ENCODE results near the gene ADORA3. TPM values are rescaled to one million over a fixed set of nuclear protein-coding genes. Genes with fewer than 3 reads are reported as not detected.

ADORA3 gene
- total and polyA plus RNA-seq, 2 experiments from 2014 or later, result not detected

DNA sequence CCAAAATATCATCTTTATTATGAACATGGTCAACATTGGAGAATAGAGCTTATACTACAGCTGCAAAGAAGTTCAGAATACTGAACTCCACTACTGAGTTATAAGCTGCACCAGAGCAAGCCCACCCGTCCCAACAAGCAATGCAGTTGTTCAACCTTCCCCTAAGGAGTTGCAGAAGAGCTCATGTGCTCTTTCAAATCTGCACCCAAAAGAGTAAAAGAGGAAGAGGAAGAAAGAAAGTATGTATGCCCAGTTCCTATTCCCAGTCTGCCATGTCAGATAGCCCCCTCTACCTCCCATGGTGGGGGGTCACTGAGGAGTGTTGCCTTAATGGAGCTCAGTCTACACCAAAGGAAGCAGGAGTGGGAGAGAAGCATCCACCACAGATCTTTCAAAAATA is 22.8 kb downstream of the ADORA3 start:
- H3K36me3 ChIP-seq, result no peaks in the 10 kb centered on the region
- H3K4me1 ChIP-seq (ENCODE audit: low read depth), result peaks cover 35% of the 10 kb centered on the region
- H3K27me3 ChIP-seq, result no peaks in the 10 kb centered on the region
- TF ChIP-seq, protein P1, sequence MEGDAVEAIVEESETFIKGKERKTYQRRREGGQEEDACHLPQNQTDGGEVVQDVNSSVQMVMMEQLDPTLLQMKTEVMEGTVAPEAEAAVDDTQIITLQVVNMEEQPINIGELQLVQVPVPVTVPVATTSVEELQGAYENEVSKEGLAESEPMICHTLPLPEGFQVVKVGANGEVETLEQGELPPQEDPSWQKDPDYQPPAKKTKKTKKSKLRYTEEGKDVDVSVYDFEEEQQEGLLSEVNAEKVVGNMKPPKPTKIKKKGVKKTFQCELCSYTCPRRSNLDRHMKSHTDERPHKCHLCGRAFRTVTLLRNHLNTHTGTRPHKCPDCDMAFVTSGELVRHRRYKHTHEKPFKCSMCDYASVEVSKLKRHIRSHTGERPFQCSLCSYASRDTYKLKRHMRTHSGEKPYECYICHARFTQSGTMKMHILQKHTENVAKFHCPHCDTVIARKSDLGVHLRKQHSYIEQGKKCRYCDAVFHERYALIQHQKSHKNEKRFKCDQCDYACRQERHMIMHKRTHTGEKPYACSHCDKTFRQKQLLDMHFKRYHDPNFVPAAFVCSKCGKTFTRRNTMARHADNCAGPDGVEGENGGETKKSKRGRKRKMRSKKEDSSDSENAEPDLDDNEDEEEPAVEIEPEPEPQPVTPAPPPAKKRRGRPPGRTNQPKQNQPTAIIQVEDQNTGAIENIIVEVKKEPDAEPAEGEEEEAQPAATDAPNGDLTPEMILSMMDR (IDR thresholded peaks at IDR 0.05; ENCODE audit: low read depth, low read length), result no peak
- peak overlapping the region; percentile 22 for H3K27ac ChIP-seq
- H3K4me3 ChIP-seq, result no peak overlapping the region
- no peak for DNase-seq (ENCODE audit: low read depth in 1 of 2, low spot score in 1 of 2)
- H3K9me3 ChIP-seq (ENCODE audit: low read depth), result no peaks in the 10 kb centered on the region

DNA sequence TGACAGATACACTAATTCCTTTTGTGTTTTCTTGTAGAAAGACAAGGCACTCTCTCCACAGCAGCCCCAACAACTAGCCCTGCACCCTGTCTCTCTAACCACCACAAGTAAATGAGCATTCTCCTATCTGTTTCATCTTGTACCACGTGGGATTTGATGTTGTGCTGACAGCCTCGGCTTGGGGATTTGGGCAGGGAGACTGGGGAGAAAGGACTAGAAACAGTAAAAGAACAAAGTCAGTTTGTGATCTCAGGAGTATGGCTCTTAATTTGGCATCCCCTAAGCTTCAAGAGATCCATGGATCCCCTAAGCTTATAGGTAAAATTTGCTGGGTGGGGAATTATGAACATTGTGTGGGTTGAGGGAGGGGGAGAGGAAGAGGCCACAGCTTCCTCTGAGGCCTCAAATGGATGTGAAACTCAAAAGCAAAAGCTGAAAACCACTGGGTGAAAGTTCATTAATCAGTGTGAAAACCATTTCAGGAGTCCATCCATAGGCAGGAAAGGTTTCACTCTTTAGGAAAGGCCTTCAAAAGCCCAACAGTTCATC is 26.6 kb downstream of the ADORA3 start:
- Histone ChIP-seq H3K4me1 (ENCODE audit: low read depth) (peaks cover 17% of the 10 kb centered on the region), H3K36me3 (peaks cover 2% of the 10 kb centered on the region), H3K4me3 (no peak overlapping the region), H3K9me3 (ENCODE audit: low read depth) (no peaks in the 10 kb centered on the region), H3K27ac (peak overlapping the region; percentile 32), H3K27me3 (no peaks in the 10 kb centered on the region)
- TF ChIP-seq, protein P1 (IDR thresholded peaks at IDR 0.05; ENCODE audit: low read depth, low read length), result no peak
- DNase-seq (ENCODE audit: low read depth in 1 of 2, low spot score in 1 of 2), result no peak

DNA sequence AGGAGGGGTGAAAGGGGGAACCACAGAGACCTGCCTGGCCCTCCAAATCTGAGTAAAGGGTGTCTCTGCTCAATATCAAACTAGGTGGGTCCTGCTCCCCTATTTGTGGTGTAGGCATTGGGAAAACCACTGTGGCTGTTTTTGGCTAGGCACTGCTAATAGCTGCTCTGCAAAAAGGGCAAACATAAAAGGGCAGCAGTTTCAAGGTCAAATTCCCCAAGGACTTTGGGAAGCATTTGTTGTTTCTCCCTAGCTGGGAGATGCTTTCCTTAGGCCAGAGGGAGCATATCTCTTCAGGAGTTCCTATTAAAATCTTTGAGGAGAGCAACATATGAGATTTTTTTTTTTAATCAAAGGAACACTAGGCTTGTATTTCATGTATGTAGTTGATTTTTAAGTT is 27.2 kb downstream of the ADORA3 start:
- H3K27me3 ChIP-seq, result no peaks in the 10 kb centered on the region
- peaks cover 11% of the 10 kb centered on the region for H3K4me1 ChIP-seq (ENCODE audit: low read depth)
- H3K27ac ChIP-seq, result peak overlapping the region; percentile 18
- peaks cover 8% of the 10 kb centered on the region for H3K36me3 ChIP-seq
- no peak for DNase-seq (ENCODE audit: low read depth in 1 of 2, low spot score in 1 of 2)
- no peak overlapping the region for H3K4me3 ChIP-seq
- H3K9me3 ChIP-seq (ENCODE audit: low read depth), result no peaks in the 10 kb centered on the region
- TF ChIP-seq, protein P1 (IDR thresholded peaks at IDR 0.05; ENCODE audit: low read depth, low read length), result no peak

DNA sequence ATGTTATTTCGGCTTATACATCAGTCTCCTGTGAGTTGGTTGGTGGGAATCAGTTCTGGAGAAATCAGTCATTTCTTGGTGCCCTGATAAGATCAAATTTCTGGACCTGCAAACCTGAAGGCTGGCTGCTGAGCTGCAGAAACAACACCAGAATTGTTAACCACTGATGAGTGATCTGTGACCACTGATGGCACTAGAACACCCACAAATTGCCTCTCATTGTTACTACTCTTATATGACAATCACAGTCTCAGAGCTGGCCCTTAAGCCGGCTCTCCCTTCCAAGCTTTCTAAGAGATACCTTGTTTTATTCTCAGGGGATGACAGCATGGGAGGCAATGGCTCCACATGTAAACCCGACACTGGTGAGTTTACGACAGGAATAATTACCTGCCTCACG is 27.7 kb downstream of the ADORA3 start:
- H3K27ac ChIP-seq, result peak overlapping the region; percentile 18
- H3K36me3 ChIP-seq, result peaks cover 8% of the 10 kb centered on the region
- H3K4me1 ChIP-seq (ENCODE audit: low read depth), result peaks cover 8% of the 10 kb centered on the region
- no peak overlapping the region for H3K4me3 ChIP-seq
- no peak for DNase-seq (ENCODE audit: low read depth in 1 of 2, low spot score in 1 of 2)
- TF ChIP-seq, protein P1 (IDR thresholded peaks at IDR 0.05; ENCODE audit: low read depth, low read length), result no peak
- H3K9me3 ChIP-seq (ENCODE audit: low read depth), result no peaks in the 10 kb centered on the region
- H3K27me3 ChIP-seq, result no peaks in the 10 kb centered on the region

DNA sequence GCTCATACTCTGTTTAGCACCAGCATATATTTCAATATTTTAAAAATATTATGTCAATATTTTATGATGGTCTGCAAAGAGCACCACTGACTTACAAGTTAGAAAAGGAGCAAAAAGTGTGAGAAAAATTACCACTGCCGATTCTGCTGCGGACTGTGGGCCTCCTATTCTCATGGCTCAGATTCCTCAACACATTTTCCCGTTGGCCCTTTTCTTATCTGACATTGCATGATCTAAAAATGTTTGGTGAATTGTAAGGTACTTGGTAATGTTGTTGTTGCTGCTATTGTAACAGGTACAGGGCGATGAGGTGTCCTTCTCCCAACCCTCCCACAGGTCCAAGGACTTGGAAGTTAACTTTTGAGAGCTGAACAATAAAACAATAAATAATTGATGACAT is 28.9 kb downstream of the ADORA3 start:
- no peak for DNase-seq (ENCODE audit: low read depth in 1 of 2, low spot score in 1 of 2)
- Histone ChIP-seq H3K27ac (no peak overlapping the region), H3K27me3 (no peaks in the 10 kb centered on the region), H3K9me3 (ENCODE audit: low read depth) (no peaks in the 10 kb centered on the region), H3K36me3 (peaks cover 8% of the 10 kb centered on the region), H3K4me1 (ENCODE audit: low read depth) (peaks cover 8% of the 10 kb centered on the region), H3K4me3 (no peak overlapping the region)
- TF ChIP-seq, protein P1 (IDR thresholded peaks at IDR 0.05; ENCODE audit: low read depth, low read length), result no peak
